Panc1 (cell line): Measurements from ENCODE around the gene ITGB4. TPM values are rescaled to one million over a fixed set of nuclear protein-coding genes. Genes with fewer than 3 reads are reported as not detected.

ENCODE experiments used
- ATAC-seq: fragments of 200-7000 bp; cut with Tn5 transposase; 2 replicates; pipeline ENCODE4 v1.9.1; 2020; ENCODE audit warnings: mild to moderate bottlenecking, moderate library complexity
- BruUV-seq: library from RNA; stranded (reverse); fragments of 400-500 nt; replicated peaks from 2 replicates; lab custom pipeline; 2021; lab: Mats Ljungman, UMichigan
- CTCF ChIA-PET: fragments of 300-600 bp; sonication (Branson Sonifier 250); formaldehyde crosslinking; loops from one replicate; lab custom pipeline; 2022; ENCODE audit warnings: antibody characterized with exemption; lab: Charles Lee
- POLR2A ChIA-PET: fragments of 300-600 bp; sonication (Branson Sonifier 250); formaldehyde crosslinking; loops from one replicate; lab custom pipeline; 2022; ENCODE audit warnings: antibody characterized with exemption; lab: Charles Lee
- DNase-seq: peaks from one replicate; pipeline ENCODE4 v3.0.0-alpha.2; 2010; ENCODE audit warnings: low read depth, low spot score
- H3K27ac ChIP-seq: 2 replicates; pipeline ENCODE4 v1.5.1; 2011; ENCODE audit warnings: mild to moderate bottlenecking, low read length, inconsistent platforms
- H3K27me3 ChIP-seq: fragments of 200-500 bp; sonication (Bioruptor generic); 2 replicates; pipeline ENCODE4 v1.6.0; 2014; ENCODE audit warnings: low read length, inconsistent platforms; ENCODE audit not compliant: control insufficient read depth, insufficient read depth
- H3K36me3 ChIP-seq: fragments of 200-500 bp; sonication (Bioruptor generic); 2 replicates; pipeline ENCODE4 v1.5.1; 2014; ENCODE audit warnings: inconsistent platforms, mild to moderate bottlenecking, low read length, moderate library complexity; ENCODE audit not compliant: control insufficient read depth, insufficient read depth
- H3K4me1 ChIP-seq: 2 replicates; pipeline ENCODE4 v1.5.1; 2011; ENCODE audit warnings: inconsistent platforms, mild to moderate bottlenecking, low read length, moderate library complexity; ENCODE audit not compliant: control insufficient read depth, insufficient read depth
- H3K4me3 ChIP-seq, 2 experiments: 2 replicates each; pipeline ENCODE4 v1.5.1; 2011 to 2012; ENCODE audit warnings: low read depth in 2 of 2, low read length in 2 of 2, mild to moderate bottlenecking in 2 of 2, inconsistent platforms in 1 of 2, moderate library complexity in 1 of 2
- H3K9me3 ChIP-seq: fragments of 200-500 bp; sonication (Bioruptor generic); 2 replicates; pipeline ENCODE4 v1.5.1; 2014; ENCODE audit warnings: low read depth, mild to moderate bottlenecking, inconsistent platforms, low read length, moderate library complexity; ENCODE audit not compliant: control insufficient read depth, insufficient read depth
- POLR2AphosphoS5 ChIP-seq: IDR thresholded peaks from 2 replicates; pipeline ENCODE4 v1.6.1; 2012; ENCODE audit warnings: mild to moderate bottlenecking, low read depth, low read length, moderate library complexity
- REST ChIP-seq, 2 experiments: IDR thresholded peaks; 2 replicates each; pipeline ENCODE4 v1.6.1; 2011 to 2012; ENCODE audit warnings: low read depth in 2 of 2, control low read depth in 1 of 2, low read length in 1 of 2, mild to moderate bottlenecking in 1 of 2, moderate library complexity in 1 of 2; ENCODE audit not compliant: insufficient read depth in 1 of 2
- SIN3A ChIP-seq: IDR thresholded peaks from 2 replicates; pipeline ENCODE4 v1.6.1; 2012; ENCODE audit warnings: low read depth, mild to moderate bottlenecking, low read length, moderate library complexity, borderline replicate concordance; ENCODE audit not compliant: insufficient read depth
- TCF7L2 ChIP-seq: IDR thresholded peaks from 2 replicates; pipeline ENCODE4 v1.6.1; 2011; ENCODE audit warnings: mild to moderate bottlenecking, low read depth, low read length, inconsistent platforms
- in situ Hi-C: cut with HindIII; loops from 2 replicates; pipeline ENCODE4 v1.10.0; 2016; ENCODE audit warnings: low sequenced_read_pairs, low pct_unique_long_range_greater_than_20kb
- intact Hi-C: fragments of 100-400 bp; cut with micrococcal nuclease; formaldehyde crosslinking; loops from one replicate; pipeline ENCODE4 v1.10.0; 2022; ENCODE audit not compliant: unreplicated experiment
- total RNA-seq: library from RNA; stranded (reverse); gene quantifications from one replicate; pipeline ENCODE4 v1.2.1, GENCODE V29; 2021; ENCODE audit not compliant: unreplicated experiment
- TF ChIP-seq, protein P1 (sequence below): fragments of 450-650 bp; IDR thresholded peaks from 2 replicates; pipeline ENCODE4 v1.5.1; 2017; ENCODE audit warnings: mild to moderate bottlenecking

The ITGB4 gene
- total RNA-seq, 1 experiment from 2014 or later, result 100 TPM

- Histone ChIP-seq H3K36me3 (peaks cover 2% of the 10 kb centered on the region; the same call in 1 of the 2 replicates), H3K27me3 (0 out of 2 replicates have a peak, but pooled peaks cover 2% of the 10 kb centered on the region), H3K27ac (peak overlapping the region; percentile 58), H3K9me3 (no peaks in the 10 kb centered on the region), H3K4me1 (peaks cover 27% of the 10 kb centered on the region), H3K4me3 (peak overlapping the region; percentile 48 to 67)
- ChIA-PET POLR2A (no interaction called here), CTCF (interaction anchor here (2.3 kb wide), 1 partner anchor 16 kb away, joined by 5 read pairs; no protein-coding TSS in a partner anchor)
- in situ Hi-C loops (no loop called here), intact Hi-C loops (no loop called here)
- no peak for ATAC-seq
- TF ChIP-seq REST (IDR thresholded peaks at IDR 0.05; ENCODE audit: insufficient read depth in 1 of 2, low read depth in 2 of 2, low read length in 1 of 2) (no peak), TCF7L2 (no peak), SIN3A (no peak), POLR2AphosphoS5 (no peak)
- TF ChIP-seq, protein P1, sequence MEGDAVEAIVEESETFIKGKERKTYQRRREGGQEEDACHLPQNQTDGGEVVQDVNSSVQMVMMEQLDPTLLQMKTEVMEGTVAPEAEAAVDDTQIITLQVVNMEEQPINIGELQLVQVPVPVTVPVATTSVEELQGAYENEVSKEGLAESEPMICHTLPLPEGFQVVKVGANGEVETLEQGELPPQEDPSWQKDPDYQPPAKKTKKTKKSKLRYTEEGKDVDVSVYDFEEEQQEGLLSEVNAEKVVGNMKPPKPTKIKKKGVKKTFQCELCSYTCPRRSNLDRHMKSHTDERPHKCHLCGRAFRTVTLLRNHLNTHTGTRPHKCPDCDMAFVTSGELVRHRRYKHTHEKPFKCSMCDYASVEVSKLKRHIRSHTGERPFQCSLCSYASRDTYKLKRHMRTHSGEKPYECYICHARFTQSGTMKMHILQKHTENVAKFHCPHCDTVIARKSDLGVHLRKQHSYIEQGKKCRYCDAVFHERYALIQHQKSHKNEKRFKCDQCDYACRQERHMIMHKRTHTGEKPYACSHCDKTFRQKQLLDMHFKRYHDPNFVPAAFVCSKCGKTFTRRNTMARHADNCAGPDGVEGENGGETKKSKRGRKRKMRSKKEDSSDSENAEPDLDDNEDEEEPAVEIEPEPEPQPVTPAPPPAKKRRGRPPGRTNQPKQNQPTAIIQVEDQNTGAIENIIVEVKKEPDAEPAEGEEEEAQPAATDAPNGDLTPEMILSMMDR, result no peak
- no peak for DNase-seq
- BruUV-seq, result no TSS peak
Observed at GRCh38 chr17:75722542-75723095, 1.4 kb downstream of the ITGB4 start.

- peak overlapping the region; percentile 35 for H3K27ac ChIP-seq
- peaks cover 2% of the 10 kb centered on the region; the same call in 1 of the 2 replicates for H3K36me3 ChIP-seq
- 0 out of 2 replicates have a peak, but pooled peaks have one; percentile 5 for ATAC-seq
- intact Hi-C loops, result no loop called here
- no peak for DNase-seq
- no peaks in the 10 kb centered on the region for H3K9me3 ChIP-seq
- POLR2A ChIA-PET, result no interaction called here
- peak overlapping the region in 1 of 2 experiments; percentile 67; a peak in 2 of 4 replicates for H3K4me3 ChIP-seq
- CTCF ChIA-PET, result no interaction called here
- peaks cover 27% of the 10 kb centered on the region for H3K4me1 ChIP-seq
- H3K27me3 ChIP-seq, result 0 out of 2 replicates have a peak, but pooled peaks cover 2% of the 10 kb centered on the region
- in situ Hi-C loops, result no loop called here
- TF ChIP-seq REST (IDR thresholded peaks at IDR 0.05; ENCODE audit: insufficient read depth in 1 of 2, low read depth in 2 of 2, low read length in 1 of 2) (no peak), POLR2AphosphoS5 (0 out of 2 replicates have a peak, but pooled peaks have one; percentile 28)
- TSS peak; percentile 64 for BruUV-seq
Observed at GRCh38 chr17:75723171-75723930, 2.1 kb downstream of the ITGB4 start.
